GM10266 (cell line): ENCODE results near the gene PARP9.

ENCODE experiments used
- DNase-seq: peaks from one replicate; pipeline ENCODE4 v3.0.0; 2012; ENCODE audit errors: extremely low spot score
- TF ChIP-seq, protein P1 (sequence below): IDR thresholded peaks from 2 replicates; pipeline ENCODE4 v1.5.1; 2012; ENCODE audit warnings: mild to moderate bottlenecking, low read depth; ENCODE audit not compliant: control insufficient read depth, insufficient read depth; ENCODE audit errors: missing control alignments

The PARP9 gene

DNA sequence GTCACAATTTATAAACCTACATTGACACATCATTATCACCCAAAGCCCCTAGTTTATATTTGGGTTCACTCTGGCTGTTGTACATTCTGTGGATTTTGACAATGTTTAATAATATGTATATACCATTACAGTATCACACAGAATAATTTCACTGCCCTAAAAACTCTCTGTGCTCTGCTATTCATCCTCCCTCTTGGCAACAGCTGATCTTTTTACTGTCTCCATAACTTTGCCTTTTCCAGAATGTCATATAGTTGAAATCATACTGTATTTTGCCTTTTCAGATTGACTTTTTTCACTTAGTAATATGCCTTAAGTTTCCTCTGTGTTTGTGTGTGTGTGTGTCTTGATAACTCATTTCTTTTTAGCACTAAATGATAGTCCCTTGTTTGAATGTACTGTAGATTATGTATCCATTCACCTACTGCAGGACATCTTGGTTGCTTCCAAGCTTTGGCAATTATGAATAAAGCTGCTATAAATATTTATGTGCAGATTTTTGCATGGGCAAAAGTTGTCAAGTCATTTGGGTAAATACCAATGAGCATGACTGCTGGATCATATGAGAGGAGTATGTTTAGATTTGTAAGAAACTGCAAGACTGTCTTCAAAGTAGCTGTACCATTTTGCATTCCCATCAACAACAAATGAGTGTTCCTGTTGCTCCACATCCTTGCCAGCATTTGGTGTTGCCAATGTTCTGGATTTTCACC, 22.8 kb upstream of the PARP9 start:
- no peak for DNase-seq
- TF ChIP-seq, protein P1, sequence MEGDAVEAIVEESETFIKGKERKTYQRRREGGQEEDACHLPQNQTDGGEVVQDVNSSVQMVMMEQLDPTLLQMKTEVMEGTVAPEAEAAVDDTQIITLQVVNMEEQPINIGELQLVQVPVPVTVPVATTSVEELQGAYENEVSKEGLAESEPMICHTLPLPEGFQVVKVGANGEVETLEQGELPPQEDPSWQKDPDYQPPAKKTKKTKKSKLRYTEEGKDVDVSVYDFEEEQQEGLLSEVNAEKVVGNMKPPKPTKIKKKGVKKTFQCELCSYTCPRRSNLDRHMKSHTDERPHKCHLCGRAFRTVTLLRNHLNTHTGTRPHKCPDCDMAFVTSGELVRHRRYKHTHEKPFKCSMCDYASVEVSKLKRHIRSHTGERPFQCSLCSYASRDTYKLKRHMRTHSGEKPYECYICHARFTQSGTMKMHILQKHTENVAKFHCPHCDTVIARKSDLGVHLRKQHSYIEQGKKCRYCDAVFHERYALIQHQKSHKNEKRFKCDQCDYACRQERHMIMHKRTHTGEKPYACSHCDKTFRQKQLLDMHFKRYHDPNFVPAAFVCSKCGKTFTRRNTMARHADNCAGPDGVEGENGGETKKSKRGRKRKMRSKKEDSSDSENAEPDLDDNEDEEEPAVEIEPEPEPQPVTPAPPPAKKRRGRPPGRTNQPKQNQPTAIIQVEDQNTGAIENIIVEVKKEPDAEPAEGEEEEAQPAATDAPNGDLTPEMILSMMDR: no peak

DNA sequence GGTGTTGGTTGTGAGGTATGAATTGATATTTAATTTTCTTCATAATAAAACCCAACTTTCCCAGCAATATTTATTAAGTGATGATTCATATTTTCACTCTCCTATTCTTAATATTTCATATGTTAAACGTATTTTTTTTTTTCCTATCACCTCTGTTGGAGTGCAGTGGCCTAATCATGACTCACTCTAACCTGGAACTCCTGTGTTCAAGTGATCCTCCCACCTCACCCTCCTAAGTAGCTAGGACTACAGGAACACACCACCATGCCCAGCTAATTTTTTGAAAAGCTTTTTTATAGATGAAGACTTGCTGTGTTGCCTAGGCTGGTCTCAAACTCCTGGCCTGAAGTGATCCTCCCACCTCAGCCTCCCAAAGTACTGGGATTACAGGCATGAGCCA, 22.0 kb upstream of the PARP9 start:
- TF ChIP-seq, protein P1: no peak
- DNase-seq: no peak

DNA sequence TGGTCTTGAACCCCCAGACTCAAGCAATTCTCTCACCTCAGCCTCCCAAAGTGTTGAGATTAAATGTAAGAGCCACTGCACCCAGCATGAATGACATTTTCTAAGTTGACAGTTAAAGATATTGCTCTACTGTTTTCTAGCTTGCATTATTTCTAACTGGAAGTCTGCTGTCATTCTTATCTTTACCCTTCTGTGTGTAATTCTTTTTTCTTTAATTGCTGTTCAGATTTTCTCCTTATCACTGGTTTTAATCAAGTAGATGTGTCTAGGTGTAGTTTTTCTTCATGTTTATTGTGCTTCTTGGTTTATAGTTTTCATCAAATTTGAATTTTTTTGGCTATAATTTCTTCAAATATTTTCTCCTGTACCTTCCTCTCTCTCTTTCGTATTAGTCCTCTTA, 18.3 kb upstream of the PARP9 start:
- no peak for DNase-seq
- TF ChIP-seq, protein P1: no peak

DNA sequence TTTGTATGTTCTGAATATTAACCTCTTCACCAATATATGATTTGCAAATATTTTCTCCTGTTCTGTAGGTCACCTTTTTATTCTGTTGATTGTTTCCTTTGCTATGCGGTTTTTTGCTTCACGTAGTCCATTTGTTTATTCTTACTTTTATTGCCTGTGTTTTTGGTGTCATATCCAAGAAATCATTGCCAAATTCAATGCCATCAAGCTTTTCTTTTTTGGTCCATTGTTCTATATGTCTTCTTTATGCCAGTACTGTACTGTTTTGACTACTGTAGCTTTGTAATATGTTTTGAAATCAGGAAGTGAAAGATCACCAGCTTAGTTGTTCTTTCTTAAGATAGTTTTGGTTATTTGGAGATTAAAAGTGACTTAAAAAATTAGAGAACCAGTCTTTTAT, 17.5 kb upstream of the PARP9 start:
- DNase-seq: no peak

DNA sequence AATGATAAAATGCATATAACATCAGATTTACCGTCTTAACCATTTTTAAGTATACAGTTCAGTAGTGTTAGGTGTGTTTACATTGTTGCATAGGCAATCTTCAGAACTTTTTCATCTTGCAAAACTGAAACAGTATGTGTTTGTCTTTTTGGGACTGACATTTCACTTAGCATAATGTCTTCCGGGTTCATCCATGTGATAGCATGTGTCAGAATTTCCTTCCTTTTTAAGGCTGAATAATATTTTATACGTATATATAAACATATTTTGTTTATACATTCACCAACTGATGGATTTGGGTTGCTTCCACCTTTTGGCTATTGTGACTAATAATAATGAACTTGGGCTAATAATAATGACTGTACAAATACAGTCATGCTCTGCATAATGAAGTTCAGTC, 16.4 kb upstream of the PARP9 start:
- DNase-seq: no peak
- TF ChIP-seq, protein P1: no peak

More for the DNA sequence above, 17.5 kb upstream of the PARP9 start:
- TF ChIP-seq, protein P1: no peak

DNA sequence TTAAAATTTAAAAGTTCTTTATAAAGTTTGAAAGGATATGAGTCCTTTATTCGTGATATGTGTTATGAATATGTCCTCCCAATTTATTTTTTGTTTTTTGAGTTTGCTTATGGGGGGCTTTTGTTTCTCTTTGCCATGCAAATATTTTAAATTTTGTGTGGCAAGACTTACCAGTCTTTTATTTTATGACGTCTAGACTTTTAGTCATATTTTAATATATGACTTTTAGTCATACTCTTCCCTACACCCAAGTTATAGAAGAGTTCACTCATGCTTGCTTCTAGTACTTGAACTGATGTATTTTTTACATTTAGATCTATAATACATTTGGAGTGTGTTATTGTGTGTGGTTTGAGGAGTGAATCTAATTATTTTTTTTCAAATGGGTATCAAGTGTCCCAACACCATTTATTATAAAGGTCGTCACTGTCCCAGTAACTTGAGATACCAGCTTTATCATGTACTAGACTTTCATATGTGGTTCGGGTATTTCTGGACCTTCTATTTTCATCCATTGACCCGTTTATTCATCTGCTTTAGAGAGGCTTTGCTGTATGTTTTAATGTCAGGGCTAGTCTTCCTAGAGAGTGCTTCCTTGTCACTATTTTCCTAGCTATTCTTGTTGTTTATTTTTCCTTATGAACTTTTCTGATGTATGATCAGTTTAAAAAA, 14.1 kb upstream of the PARP9 start:
- TF ChIP-seq, protein P1: no peak
- DNase-seq: no peak

DNA sequence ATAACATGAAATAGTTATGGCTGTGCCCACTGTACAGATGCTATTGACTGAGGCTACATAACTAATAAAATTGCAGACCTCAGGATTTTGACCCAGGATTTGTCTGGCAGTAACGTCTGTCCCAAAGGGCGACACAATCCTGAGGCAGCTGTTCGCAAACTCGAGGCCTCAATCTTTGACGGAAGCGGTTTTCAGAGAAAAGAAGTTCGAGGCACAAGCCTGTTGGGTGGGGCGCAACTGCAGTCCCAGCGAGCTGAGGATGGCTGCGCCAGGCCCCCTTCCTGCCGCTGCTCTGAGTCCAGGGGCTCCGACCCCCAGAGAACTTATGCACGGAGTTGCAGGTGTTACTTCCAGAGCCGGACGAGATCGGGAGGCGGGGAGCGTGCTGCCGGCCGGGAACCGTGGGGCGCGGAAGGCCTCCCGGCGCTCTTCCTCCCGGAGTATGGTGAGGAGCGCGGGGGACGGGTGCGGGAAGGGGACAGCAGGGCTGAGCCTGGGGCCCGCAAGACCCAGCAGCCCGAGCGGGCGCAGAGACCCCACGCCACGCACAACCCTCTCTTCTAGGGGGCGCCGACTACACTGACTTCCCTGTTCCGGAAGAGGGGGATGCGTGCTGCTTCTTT, 13.4 kb upstream of the PARP9 start, which contains the start of gene PARP15:
Gene PARP15, plus strand, starts transcription at position 242 of the 623 bp plus-strand sequence. Its CDS starts 18 bp downstream, at position 260.
- TF ChIP-seq, protein P1: no peak
- no peak for DNase-seq
